ENCODE results near the gene LMAN1L. TPM values are rescaled to one million over a fixed set of nuclear protein-coding genes. Genes with fewer than 3 reads are reported as not detected.

LMAN1L gene
- total RNA-seq, 2 experiments from 2014 or later: 0.09 to 0.38 TPM

DNA sequence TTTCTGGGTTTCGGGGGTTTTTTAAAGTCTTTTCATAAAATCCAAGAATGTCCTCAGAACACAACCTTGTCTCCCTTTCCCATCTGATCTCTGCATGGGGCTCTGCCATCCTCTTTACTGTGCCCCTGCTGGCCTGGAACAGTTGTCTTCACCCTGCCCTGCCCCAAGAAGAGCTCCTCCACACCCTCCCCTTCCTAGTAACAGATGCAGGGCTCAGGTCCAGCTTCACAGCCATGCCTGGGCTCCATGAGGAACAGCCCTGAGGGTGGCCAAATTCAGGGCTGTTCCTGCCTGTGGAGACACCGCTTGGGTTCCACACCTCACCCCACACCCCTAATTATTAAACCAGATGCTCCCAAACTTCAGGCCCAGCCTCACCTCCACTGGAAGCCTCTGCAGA, 43.2 kb downstream of the LMAN1L start:
- no peak for TF ChIP-seq EZH2phosphoT487 (IDR thresholded peaks at IDR 0.05; ENCODE audit: borderline replicate concordance, low read depth, low read length)
- TF ChIP-seq, protein P1, sequence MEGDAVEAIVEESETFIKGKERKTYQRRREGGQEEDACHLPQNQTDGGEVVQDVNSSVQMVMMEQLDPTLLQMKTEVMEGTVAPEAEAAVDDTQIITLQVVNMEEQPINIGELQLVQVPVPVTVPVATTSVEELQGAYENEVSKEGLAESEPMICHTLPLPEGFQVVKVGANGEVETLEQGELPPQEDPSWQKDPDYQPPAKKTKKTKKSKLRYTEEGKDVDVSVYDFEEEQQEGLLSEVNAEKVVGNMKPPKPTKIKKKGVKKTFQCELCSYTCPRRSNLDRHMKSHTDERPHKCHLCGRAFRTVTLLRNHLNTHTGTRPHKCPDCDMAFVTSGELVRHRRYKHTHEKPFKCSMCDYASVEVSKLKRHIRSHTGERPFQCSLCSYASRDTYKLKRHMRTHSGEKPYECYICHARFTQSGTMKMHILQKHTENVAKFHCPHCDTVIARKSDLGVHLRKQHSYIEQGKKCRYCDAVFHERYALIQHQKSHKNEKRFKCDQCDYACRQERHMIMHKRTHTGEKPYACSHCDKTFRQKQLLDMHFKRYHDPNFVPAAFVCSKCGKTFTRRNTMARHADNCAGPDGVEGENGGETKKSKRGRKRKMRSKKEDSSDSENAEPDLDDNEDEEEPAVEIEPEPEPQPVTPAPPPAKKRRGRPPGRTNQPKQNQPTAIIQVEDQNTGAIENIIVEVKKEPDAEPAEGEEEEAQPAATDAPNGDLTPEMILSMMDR (conservative IDR thresholded peaks at IDR 0.05; ENCODE audit: low read length): no peak
- Histone ChIP-seq H3K27ac (ENCODE audit: low read depth, low read length, poor library complexity, severe bottlenecking) (no peak overlapping the region), H3K4me1 (ENCODE audit: insufficient read depth, low read length, poor library complexity, severe bottlenecking) (peaks cover 43% of the 10 kb centered on the region), H3K36me3 (ENCODE audit: insufficient read depth, low read length) (peaks cover 40% of the 10 kb centered on the region), H2AFZ (ENCODE audit: low read length) (no peak overlapping the region), H3K4me3 (ENCODE audit: low read depth, low read length, poor library complexity, severe bottlenecking) (no peak overlapping the region), H3K9me2 (ENCODE audit: insufficient read depth, low read length) (no peaks in the 10 kb centered on the region), H4K20me1 (ENCODE audit: insufficient read depth, low read length) (no peaks in the 10 kb centered on the region), H3K9me3 (ENCODE audit: low read length) (no peaks in the 10 kb centered on the region), H3K79me2 (ENCODE audit: insufficient read depth, low read depth, low read length) (peaks cover 19% of the 10 kb centered on the region; the same call in 1 of the 2 replicates), H3K4me2 (ENCODE audit: low read length) (no peak overlapping the region; the same call in 1 of the 2 replicates)
- POLR2A ChIA-PET: interaction anchor here (0.6 to 2.0 kb wide), 5 partner anchors 14 to 870 kb away, joined by 3 to 21 read pairs (median 5); no protein-coding TSS in a partner anchor
- no TSS peak for BruUV-seq (replicated peaks)
- no peak for DNase-seq (ENCODE audit: low spot score)
- CTCF ChIA-PET (ENCODE audit: unreplicated experiment): interaction anchor here (0.6 to 0.9 kb wide), 2 partner anchors 12 to 13 kb away, joined by 3 read pairs; no protein-coding TSS in a partner anchor
- intact Hi-C loops (cut with micrococcal nuclease; ENCODE audit: unreplicated experiment): loop anchor here (2.0 kb wide), 1 partner anchor 17 kb away; the partner anchor contains the start of gene SCAMP2

DNA sequence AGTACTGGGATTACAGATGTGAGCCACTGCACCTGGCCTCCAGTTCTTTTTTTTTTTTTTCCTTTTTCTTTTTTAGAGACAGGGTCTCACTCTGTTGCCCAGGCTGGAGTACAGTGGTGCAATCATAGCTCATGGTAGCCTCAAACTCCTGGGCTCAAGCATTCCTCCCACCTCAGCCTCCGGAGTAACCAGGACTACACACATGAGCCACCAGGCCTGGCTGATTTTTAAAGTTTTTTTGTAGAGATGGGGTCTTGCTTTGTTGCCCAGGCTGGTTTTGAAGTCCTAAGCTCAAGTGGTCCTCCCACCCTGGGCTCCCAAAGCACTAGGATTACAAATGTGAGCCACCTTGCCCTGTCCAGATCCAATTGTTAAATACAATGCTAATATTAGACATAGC, 43.9 kb downstream of the LMAN1L start:
- peaks cover 43% of the 10 kb centered on the region for H3K4me1 ChIP-seq (ENCODE audit: insufficient read depth, low read length, poor library complexity, severe bottlenecking)
- peaks cover 33% of the 10 kb centered on the region for H3K36me3 ChIP-seq (ENCODE audit: insufficient read depth, low read length)
- POLR2A ChIA-PET: interaction anchor here (0.6 to 2.0 kb wide), 4 partner anchors 14 to 1883 kb away, joined by 3 to 21 read pairs (median 4); no protein-coding TSS in a partner anchor
- intact Hi-C loops (cut with micrococcal nuclease; ENCODE audit: unreplicated experiment): loop anchor here (2.0 kb wide), 1 partner anchor 16 kb away; the partner anchor contains the start of gene SCAMP2
- H3K27ac ChIP-seq (ENCODE audit: low read depth, low read length, poor library complexity, severe bottlenecking): peak overlapping the region; percentile 51
- H3K9me2 ChIP-seq (ENCODE audit: insufficient read depth, low read length): no peaks in the 10 kb centered on the region
- H4K20me1 ChIP-seq (ENCODE audit: insufficient read depth, low read length): no peaks in the 10 kb centered on the region
- peak overlapping the region; percentile 49 for H3K4me2 ChIP-seq (ENCODE audit: low read length)
- BruUV-seq (replicated peaks): no TSS peak
- no peak overlapping the region for H2AFZ ChIP-seq (ENCODE audit: low read length)
- no peak for DNase-seq (ENCODE audit: low spot score)
- TF ChIP-seq EZH2phosphoT487 (IDR thresholded peaks at IDR 0.05; ENCODE audit: borderline replicate concordance, low read depth, low read length): no peak
- TF ChIP-seq, protein P1 (conservative IDR thresholded peaks at IDR 0.05; ENCODE audit: low read length): no peak
- H3K4me3 ChIP-seq (ENCODE audit: low read depth, low read length, poor library complexity, severe bottlenecking): no peak overlapping the region
- H3K9me3 ChIP-seq (ENCODE audit: low read length): no peaks in the 10 kb centered on the region
- peaks cover 23% of the 10 kb centered on the region; the same call in 1 of the 2 replicates for H3K79me2 ChIP-seq (ENCODE audit: insufficient read depth, low read depth, low read length)
- CTCF ChIA-PET (ENCODE audit: unreplicated experiment): interaction anchor here (0.6 to 0.9 kb wide), 2 partner anchors 13 kb away, joined by 3 read pairs; no protein-coding TSS in a partner anchor

DNA sequence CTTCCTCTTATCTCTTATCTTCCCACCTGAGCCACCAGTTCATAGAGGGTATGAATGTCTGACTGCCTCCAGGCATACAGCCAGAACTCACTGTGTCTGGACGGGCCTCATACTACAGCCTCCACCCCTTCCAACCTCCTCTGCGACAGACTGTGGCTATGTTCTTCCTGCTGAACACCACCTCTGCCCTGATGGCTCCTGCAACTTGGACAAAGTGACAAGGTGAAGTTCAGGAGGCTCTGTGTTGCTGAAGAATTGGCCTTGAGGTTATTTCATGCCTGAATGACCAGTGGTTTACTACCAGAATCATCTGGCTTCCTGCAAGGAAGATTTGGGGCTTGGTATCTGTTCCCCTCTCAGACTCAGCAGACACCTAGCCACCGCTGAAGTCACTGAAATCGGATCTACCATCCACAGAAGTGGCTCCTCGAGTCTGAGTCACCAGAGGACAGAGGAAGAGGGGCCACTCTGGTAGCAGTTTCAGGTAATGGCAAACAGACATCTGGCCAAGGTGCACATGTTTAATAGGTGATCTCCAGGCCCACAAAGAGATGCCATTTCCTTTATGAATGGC, 44.5 kb downstream of the LMAN1L start:
- Histone ChIP-seq H3K4me1 (ENCODE audit: insufficient read depth, low read length, poor library complexity, severe bottlenecking) (peaks cover 43% of the 10 kb centered on the region), H4K20me1 (ENCODE audit: insufficient read depth, low read length) (no peaks in the 10 kb centered on the region), H3K36me3 (ENCODE audit: insufficient read depth, low read length) (peaks cover 26% of the 10 kb centered on the region), H2AFZ (ENCODE audit: low read length) (no peak overlapping the region), H3K27ac (ENCODE audit: low read depth, low read length, poor library complexity, severe bottlenecking) (peak overlapping the region; percentile 51), H3K4me3 (ENCODE audit: low read depth, low read length, poor library complexity, severe bottlenecking) (no peak overlapping the region), H3K9me2 (ENCODE audit: insufficient read depth, low read length) (no peaks in the 10 kb centered on the region), H3K4me2 (ENCODE audit: low read length) (peak overlapping the region; percentile 49), H3K79me2 (ENCODE audit: insufficient read depth, low read depth, low read length) (peaks cover 23% of the 10 kb centered on the region; the same call in 1 of the 2 replicates), H3K9me3 (ENCODE audit: low read length) (no peaks in the 10 kb centered on the region)
- peak; percentile 52 for DNase-seq (ENCODE audit: low spot score)
- intact Hi-C loops (cut with micrococcal nuclease; ENCODE audit: unreplicated experiment): loop anchor here (2.0 kb wide), 1 partner anchor 16 kb away; the partner anchor contains the start of gene SCAMP2
- TF ChIP-seq, protein P1 (conservative IDR thresholded peaks at IDR 0.05; ENCODE audit: low read length): no peak
- TF ChIP-seq EZH2phosphoT487 (IDR thresholded peaks at IDR 0.05; ENCODE audit: borderline replicate concordance, low read depth, low read length): no peak
- CTCF ChIA-PET (ENCODE audit: unreplicated experiment): no interaction called here
- POLR2A ChIA-PET: interaction anchor here (0.6 to 2.0 kb wide), 5 partner anchors 13 to 1883 kb away, joined by 3 to 21 read pairs (median 5); no protein-coding TSS in a partner anchor
- no TSS peak for BruUV-seq (replicated peaks)
